Sigmoid colon (tissue), 4 donors: ENCODE measurements around the gene CCSER1.

Source experiments
- POLR2AphosphoS5 ChIP-seq, 4 donors: sonication (generic); formaldehyde crosslinking; IDR thresholded peaks; one replicate each; pipeline ENCODE4 v1.6.1; 2017; ENCODE audit warnings: antibody characterized with exemption in 4 of 4
- TF ChIP-seq, protein P1 (sequence below), 4 experiments: fragments of 450-650 bp in 3 of 4; fragments of 200-600 bp in 1 of 4; IDR thresholded peaks; one replicate each; pipeline ENCODE4 v1.5.1; 2016 to 2019; ENCODE audit warnings: antibody characterized with exemption in 4 of 4, mild to moderate bottlenecking in 3 of 4, moderate library complexity in 2 of 4

DNA sequence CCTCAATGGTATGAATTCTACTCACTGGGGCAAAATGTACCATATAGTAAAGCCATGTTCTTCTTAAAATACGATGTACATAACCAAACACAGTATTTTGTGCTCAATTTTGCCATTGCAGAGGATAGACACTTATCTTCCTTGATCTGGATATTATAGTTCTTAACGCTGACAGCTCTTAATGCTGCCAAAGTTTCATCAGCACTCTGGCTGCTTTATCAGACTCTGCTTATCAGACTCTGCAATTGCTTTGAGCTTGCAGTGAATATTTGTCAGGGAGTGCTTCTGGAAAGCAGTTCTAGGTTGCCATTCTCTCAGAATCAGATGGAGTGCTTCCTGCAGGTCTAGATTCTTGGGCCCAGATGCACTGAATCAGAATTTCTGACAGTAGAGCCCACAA is 863.1 kb downstream of the CCSER1 start:
- TF ChIP-seq, protein P1, sequence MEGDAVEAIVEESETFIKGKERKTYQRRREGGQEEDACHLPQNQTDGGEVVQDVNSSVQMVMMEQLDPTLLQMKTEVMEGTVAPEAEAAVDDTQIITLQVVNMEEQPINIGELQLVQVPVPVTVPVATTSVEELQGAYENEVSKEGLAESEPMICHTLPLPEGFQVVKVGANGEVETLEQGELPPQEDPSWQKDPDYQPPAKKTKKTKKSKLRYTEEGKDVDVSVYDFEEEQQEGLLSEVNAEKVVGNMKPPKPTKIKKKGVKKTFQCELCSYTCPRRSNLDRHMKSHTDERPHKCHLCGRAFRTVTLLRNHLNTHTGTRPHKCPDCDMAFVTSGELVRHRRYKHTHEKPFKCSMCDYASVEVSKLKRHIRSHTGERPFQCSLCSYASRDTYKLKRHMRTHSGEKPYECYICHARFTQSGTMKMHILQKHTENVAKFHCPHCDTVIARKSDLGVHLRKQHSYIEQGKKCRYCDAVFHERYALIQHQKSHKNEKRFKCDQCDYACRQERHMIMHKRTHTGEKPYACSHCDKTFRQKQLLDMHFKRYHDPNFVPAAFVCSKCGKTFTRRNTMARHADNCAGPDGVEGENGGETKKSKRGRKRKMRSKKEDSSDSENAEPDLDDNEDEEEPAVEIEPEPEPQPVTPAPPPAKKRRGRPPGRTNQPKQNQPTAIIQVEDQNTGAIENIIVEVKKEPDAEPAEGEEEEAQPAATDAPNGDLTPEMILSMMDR (IDR thresholded peaks at IDR 0.05) = no peak
- no peak for TF ChIP-seq POLR2AphosphoS5 (IDR thresholded peaks at IDR 0.05)
